A549 (cell line): ENCODE results near the gene JKAMP.

ENCODE experiments used
- CTCF ChIP-seq: fragments of >200 bp; sonication (Bioruptor Twin); formaldehyde crosslinking; IDR thresholded peaks from 3 replicates; pipeline ENCODE4 v1.5.1; 2016
- EP300 ChIP-seq, 2 experiments: fragments of >200 bp; sonication (Bioruptor Twin); formaldehyde crosslinking; IDR thresholded peaks; 2 replicates in 1 of 2; 3 replicates in 1 of 2; pipeline ENCODE4 v1.6.1; 2016 to 2017
- MYC ChIP-seq: IDR thresholded peaks from 2 replicates; pipeline ENCODE4 v1.6.1; 2012; ENCODE audit warnings: mild to moderate bottlenecking, inconsistent platforms, low read length, improper control_type of control experiment, borderline replicate concordance
- POLR2A ChIP-seq: IDR thresholded peaks from 2 replicates; pipeline ENCODE4 v1.6.1; 2012; ENCODE audit warnings: mild to moderate bottlenecking, low read length
- POLR2AphosphoS2 ChIP-seq: conservative IDR thresholded peaks from 2 replicates; pipeline ENCODE4 v1.6.1; 2012; ENCODE audit warnings: low read length, improper control_type of control experiment, inconsistent platforms
- RCOR1 ChIP-seq: fragments of 150-350 bp; IDR thresholded peaks from 2 replicates; pipeline ENCODE4 v1.6.1; 2014; ENCODE audit warnings: antibody characterized with exemption, low read length, low read depth
- REST ChIP-seq: fragments of 200-600 bp; sonication (generic); IDR thresholded peaks from 2 replicates; pipeline ENCODE4 v1.6.1; 2016; ENCODE audit warnings: antibody characterized with exemption, mild to moderate bottlenecking, moderate library complexity
- RFX5 ChIP-seq: fragments of 450-650 bp; IDR thresholded peaks from 2 replicates; pipeline ENCODE4 v1.7.1; 2014; ENCODE audit warnings: antibody characterized with exemption, mild to moderate bottlenecking, moderate library complexity
- TF ChIP-seq, protein P1 (sequence below): fragments of >200 bp; sonication (Bioruptor Twin); formaldehyde crosslinking; IDR thresholded peaks from 3 replicates; pipeline ENCODE4 v1.6.1; 2016

DNA sequence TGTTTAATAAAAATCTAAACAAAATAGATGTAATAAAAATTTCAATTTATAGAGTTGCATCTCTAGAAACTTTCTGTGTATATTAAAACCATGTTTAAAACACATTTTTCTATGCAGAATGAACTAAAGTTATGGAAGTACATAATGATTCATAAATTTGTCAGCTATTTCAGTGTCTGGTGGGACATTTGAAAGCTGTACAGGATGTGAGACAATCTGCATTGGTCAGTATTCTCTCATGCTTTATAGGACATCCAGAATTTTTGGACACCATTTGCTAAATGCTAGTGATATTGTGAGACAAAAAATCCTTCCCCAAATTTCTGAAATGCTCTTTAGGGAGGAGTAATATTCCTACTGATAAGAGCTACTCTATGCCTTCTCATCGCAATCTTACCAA is 32.5 kb upstream of the JKAMP start:
- TF ChIP-seq EP300 (IDR thresholded peaks at IDR 0.05) (no peak), REST (no peak), POLR2AphosphoS2 (no peak), CTCF (no peak), RCOR1 (no peak), POLR2A (no peak), RFX5 (no peak), MYC (no peak)
- TF ChIP-seq, protein P1, sequence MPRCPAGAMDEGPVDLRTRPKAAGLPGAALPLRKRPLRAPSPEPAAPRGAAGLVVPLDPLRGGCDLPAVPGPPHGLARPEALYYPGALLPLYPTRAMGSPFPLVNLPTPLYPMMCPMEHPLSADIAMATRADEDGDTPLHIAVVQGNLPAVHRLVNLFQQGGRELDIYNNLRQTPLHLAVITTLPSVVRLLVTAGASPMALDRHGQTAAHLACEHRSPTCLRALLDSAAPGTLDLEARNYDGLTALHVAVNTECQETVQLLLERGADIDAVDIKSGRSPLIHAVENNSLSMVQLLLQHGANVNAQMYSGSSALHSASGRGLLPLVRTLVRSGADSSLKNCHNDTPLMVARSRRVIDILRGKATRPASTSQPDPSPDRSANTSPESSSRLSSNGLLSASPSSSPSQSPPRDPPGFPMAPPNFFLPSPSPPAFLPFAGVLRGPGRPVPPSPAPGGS: no peak
